Measurements from ENCODE around the gene NELFA.

DNA sequence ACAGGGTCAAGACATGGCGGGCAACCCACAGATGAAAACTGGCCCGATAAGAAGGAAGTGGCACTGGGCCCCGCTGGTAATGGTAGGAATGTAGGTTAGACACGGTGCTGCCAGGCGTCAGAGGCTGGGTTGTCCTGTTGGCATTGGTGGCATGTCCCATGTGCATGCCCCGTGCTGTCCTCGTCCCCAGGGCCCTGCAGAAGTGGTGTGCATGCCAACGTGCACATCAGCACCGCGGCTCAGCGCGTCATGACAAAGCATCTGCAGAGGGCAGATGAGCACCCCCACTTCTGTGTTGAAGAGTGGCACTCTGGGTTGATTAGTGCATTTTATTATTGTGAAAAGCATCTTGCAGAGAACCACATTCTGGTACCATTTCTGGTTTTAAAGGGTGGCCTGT lies 35.6 kb downstream of the NELFA start:
- TF ChIP-seq, protein P1, sequence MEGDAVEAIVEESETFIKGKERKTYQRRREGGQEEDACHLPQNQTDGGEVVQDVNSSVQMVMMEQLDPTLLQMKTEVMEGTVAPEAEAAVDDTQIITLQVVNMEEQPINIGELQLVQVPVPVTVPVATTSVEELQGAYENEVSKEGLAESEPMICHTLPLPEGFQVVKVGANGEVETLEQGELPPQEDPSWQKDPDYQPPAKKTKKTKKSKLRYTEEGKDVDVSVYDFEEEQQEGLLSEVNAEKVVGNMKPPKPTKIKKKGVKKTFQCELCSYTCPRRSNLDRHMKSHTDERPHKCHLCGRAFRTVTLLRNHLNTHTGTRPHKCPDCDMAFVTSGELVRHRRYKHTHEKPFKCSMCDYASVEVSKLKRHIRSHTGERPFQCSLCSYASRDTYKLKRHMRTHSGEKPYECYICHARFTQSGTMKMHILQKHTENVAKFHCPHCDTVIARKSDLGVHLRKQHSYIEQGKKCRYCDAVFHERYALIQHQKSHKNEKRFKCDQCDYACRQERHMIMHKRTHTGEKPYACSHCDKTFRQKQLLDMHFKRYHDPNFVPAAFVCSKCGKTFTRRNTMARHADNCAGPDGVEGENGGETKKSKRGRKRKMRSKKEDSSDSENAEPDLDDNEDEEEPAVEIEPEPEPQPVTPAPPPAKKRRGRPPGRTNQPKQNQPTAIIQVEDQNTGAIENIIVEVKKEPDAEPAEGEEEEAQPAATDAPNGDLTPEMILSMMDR (conservative IDR thresholded peaks at IDR 0.05; ENCODE audit: low read depth, low read length): no peak
- no peak for TF ChIP-seq EZH2 (IDR thresholded peaks at IDR 0.05; ENCODE audit: borderline replicate concordance, low read depth, low read length, poor library complexity, severe bottlenecking)
